Measurements from ENCODE around the gene PRKAG3.

GRCh38 chr2:218792433-218792832 is 39.2 kb downstream of the PRKAG3 start:
- TF ChIP-seq CTCF (IDR thresholded peaks at IDR 0.05) (no peak), POLR2A (IDR thresholded peaks at IDR 0.05) (no peak)
